T-cell (primary cell): ENCODE results near the gene MRTFA. TPM values are rescaled to one million over a fixed set of nuclear protein-coding genes. Genes with fewer than 3 reads are reported as not detected.

ENCODE experiments used
- ATAC-seq, 4 experiments: fragments of 200-7000 bp in 3 of 4; fragments of 150-1000 bp in 1 of 4; cut with Tn5 transposase; replicated peaks in 1 of 4; 1 replicate in 3 of 4; 2 replicates in 1 of 4; pipeline ENCODE4 v1.10.0; 2021; ENCODE audit warnings: moderate library complexity in 3 of 4, mild to moderate bottlenecking in 2 of 4, moderate number of reproducible peaks in 1 of 4
- CTCF ChIA-PET, 2 donors: fragments of 300-600 bp; sonication (Branson Sonifier 250); formaldehyde crosslinking; loops; one replicate each; lab custom pipeline; 2022; ENCODE audit warnings: antibody characterized with exemption in 2 of 2; lab: Charles Lee
- POLR2A ChIA-PET, 2 donors: fragments of 300-600 bp; sonication (Branson Sonifier 250); formaldehyde crosslinking; loops; one replicate each; lab custom pipeline; 2022; ENCODE audit warnings: antibody characterized with exemption in 2 of 2; lab: Charles Lee
- DNase-seq, 35 experiments: peaks; one replicate each; pipeline versions ENCODE4 v3.0.0 to v3.0.0-alpha.2; 2013 to 2023
- H3K27ac ChIP-seq: one replicate; pipeline ENCODE4 v1.5.1; 2013; ENCODE audit warnings: low read length
- H3K27me3 ChIP-seq, 2 experiments: replicated peaks in 1 of 2; 1 replicate in 1 of 2; 2 replicates in 1 of 2; pipeline versions ENCODE4 v1.6.1 to v1.7.0; 2013; ENCODE audit warnings: low read length in 1 of 2, mixed read lengths in 1 of 2; ENCODE audit not compliant: control insufficient read depth in 2 of 2, insufficient read depth in 2 of 2; ENCODE audit errors: extremely low read depth in 1 of 2
- H3K36me3 ChIP-seq, 2 donors: 1 replicate in 1 of 2; 2 replicates in 1 of 2; pipeline versions ENCODE4 v1.6.1 to v1.7.0; 2013; ENCODE audit warnings: low read length in 1 of 2; ENCODE audit not compliant: control insufficient read depth in 2 of 2, insufficient read depth in 1 of 2; ENCODE audit errors: extremely low read depth in 1 of 2
- H3K4me1 ChIP-seq, 2 experiments: 1 replicate in 1 of 2; 2 replicates in 1 of 2; pipeline versions ENCODE4 v1.6.1 to v1.7.0; 2013; ENCODE audit warnings: low read length in 2 of 2, mixed read lengths in 1 of 2; ENCODE audit not compliant: insufficient read depth in 2 of 2, control insufficient read depth in 1 of 2; ENCODE audit errors: extremely low read depth in 1 of 2
- H3K4me3 ChIP-seq, 2 donors: 1 replicate in 1 of 2; 2 replicates in 1 of 2; pipeline versions ENCODE4 v1.5.1 to v1.7.0; 2013; ENCODE audit warnings: mild to moderate bottlenecking in 2 of 2, low read length in 1 of 2, moderate library complexity in 1 of 2; ENCODE audit not compliant: control insufficient read depth in 1 of 2; ENCODE audit errors: extremely low read depth in 1 of 2
- H3K9me3 ChIP-seq: 2 replicates; pipeline ENCODE4 v1.7.0; 2013
- H3K27ac Mint-ChIP-seq, 2 donors: one replicate each; pipeline ENCODE4 v1.8.0; 2020 to 2021; ENCODE audit warnings: mild to moderate bottlenecking in 2 of 2, mixed read lengths in 2 of 2
- H3K27me3 Mint-ChIP-seq, 2 donors: one replicate each; pipeline ENCODE4 v1.8.0; 2021 to 2022; ENCODE audit warnings: mixed read lengths in 2 of 2
- H3K36me3 Mint-ChIP-seq: one replicate; pipeline ENCODE4 v1.8.0; 2021; ENCODE audit warnings: mixed read lengths
- H3K4me1 Mint-ChIP-seq, 3 donors: one replicate each; pipeline ENCODE4 v1.8.0; 2020 to 2022; ENCODE audit warnings: mixed read lengths in 3 of 3, mild to moderate bottlenecking in 1 of 3
- H3K4me3 Mint-ChIP-seq, 3 donors: one replicate each; pipeline ENCODE4 v1.8.0; 2020 to 2022; ENCODE audit warnings: mild to moderate bottlenecking in 3 of 3, mixed read lengths in 3 of 3, moderate library complexity in 3 of 3
- H3K9me3 Mint-ChIP-seq, 3 donors: one replicate each; pipeline ENCODE4 v1.8.0; 2020 to 2022; ENCODE audit warnings: mixed read lengths in 3 of 3
- WGBS: methylation state at CpG from one replicate; pipeline ENCODE4 v1.1.5; 2013; ENCODE audit warnings: missing lambda C conversion rate; ENCODE audit not compliant: insufficient coverage; 5-methylcytosine and 5-hydroxymethylcytosine counted together
- total RNA-seq, 35 experiments: library from RNA in 6 of 35; stranded (reverse) in 6 of 35; fragments of 120-200 nt in 1 of 35; gene quantifications; one replicate each; pipeline versions ENCODE4 v1.2.1 to v1.2.4 and lab custom pipeline; 2013 to 2026

The MRTFA gene
- total RNA-seq, 5 donors from 2014 or later (not counting 1 experiment from before 2014, with no cell fraction given), result 81.9 to 118 (median 114) TPM

GRCh38 chr22:40580631-40581030 lies 55.9 kb downstream of the MRTFA start:
- Mint-ChIP-seq H3K4me3 (no peak overlapping the region), H3K9me3 (no peaks in the 10 kb centered on the region), H3K27me3 (no peaks in the 10 kb centered on the region), H3K4me1 (peaks cover 18 to 26% (median 19%) of the 10 kb centered on the region in 3 donors), H3K36me3 (peaks cover 14% of the 10 kb centered on the region), H3K27ac (peak overlapping the region in 1 of 2 donors; percentile 16)
- no CpG with 5 or more reads among the region's 1 CpG for WGBS
- POLR2A ChIA-PET, result interaction anchor here in 1 of 2 donors (0.7 kb wide), 1 partner anchor 38 kb away, joined by 3 read pairs; no protein-coding TSS in a partner anchor
- Histone ChIP-seq H3K27me3 (no peaks in the 10 kb centered on the region), H3K4me1 (peaks cover 5 to 12% of the 10 kb centered on the region in 2 experiments), H3K9me3 (peaks cover 3% of the 10 kb centered on the region), H3K4me3 (no peak overlapping the region), H3K27ac (no peak overlapping the region), H3K36me3 (peaks cover 0 to 4% of the 10 kb centered on the region in 2 donors)
- CTCF ChIA-PET, result interaction anchor here (0.6 kb wide), 2 partner anchors 130 to 143 kb away, joined by 3 read pairs; no protein-coding TSS in a partner anchor
- ATAC-seq (no peak), DNase-seq (no peak)

GRCh38 chr22:40578171-40578570 lies 58.3 kb downstream of the MRTFA start:
- Histone ChIP-seq H3K27me3 (no peaks in the 10 kb centered on the region), H3K36me3 (no peaks in the 10 kb centered on the region), H3K9me3 (peaks cover 3% of the 10 kb centered on the region), H3K27ac (peak overlapping the region; percentile 52), H3K4me3 (no peak overlapping the region), H3K4me1 (peaks cover 5 to 9% of the 10 kb centered on the region in 2 experiments)
- no peaks in the 10 kb centered on the region for H3K9me3 Mint-ChIP-seq
- H3K27ac Mint-ChIP-seq, result peak overlapping the region; percentile 70 to 93
- WGBS, result 55% methylated on average over 3 of the region's 4 CpGs
- peak overlapping the region in 2 of 3 donors; percentile 21 to 45 for H3K4me3 Mint-ChIP-seq
- no peaks in the 10 kb centered on the region for H3K27me3 Mint-ChIP-seq
- ChIA-PET CTCF (no interaction called here), POLR2A (no interaction called here)
- peaks cover 11 to 23% (median 14%) of the 10 kb centered on the region in 3 donors for H3K4me1 Mint-ChIP-seq
- DNase-seq (peak in 1 of 35 experiments; percentile 19), ATAC-seq (peak; percentile 37 to 73 (median 42))
- H3K36me3 Mint-ChIP-seq, result peaks cover 3% of the 10 kb centered on the region

- H3K9me3 ChIP-seq, result no peaks in the 10 kb centered on the region
- Mint-ChIP-seq H3K27me3 (no peaks in the 10 kb centered on the region), H3K4me3 (no peak overlapping the region), H3K36me3 (peaks cover 28% of the 10 kb centered on the region), H3K9me3 (peaks cover 3 to 4% (median 4%) of the 10 kb centered on the region in 3 donors), H3K4me1 (peaks cover 11 to 22% (median 12%) of the 10 kb centered on the region in 3 donors), H3K27ac (no peak overlapping the region)
- H3K36me3 ChIP-seq, result no peaks in the 10 kb centered on the region
- ChIA-PET CTCF (no interaction called here), POLR2A (no interaction called here)
- H3K27me3 ChIP-seq, result no peaks in the 10 kb centered on the region
- DNase-seq (no peak), ATAC-seq (no peak)
- peaks cover under 1 to 2% of the 10 kb centered on the region in 2 experiments for H3K4me1 ChIP-seq
- H3K27ac ChIP-seq, result no peak overlapping the region
- H3K4me3 ChIP-seq, result no peak overlapping the region
- WGBS, result 100% methylated on average over 2 of the region's 2 CpGs
Measured at GRCh38 chr22:40572976-40573375, 63.5 kb downstream of the MRTFA start.

GRCh38 chr22:40571887-40572286 lies 64.6 kb downstream of the MRTFA start:
- Mint-ChIP-seq H3K27me3 (no peaks in the 10 kb centered on the region), H3K36me3 (peaks cover 34% of the 10 kb centered on the region), H3K27ac (no peak overlapping the region), H3K9me3 (peaks cover 3 to 4% (median 4%) of the 10 kb centered on the region in 3 donors), H3K4me1 (peaks cover 8 to 18% (median 13%) of the 10 kb centered on the region in 3 donors), H3K4me3 (no peak overlapping the region)
- peaks cover 0 to 2% of the 10 kb centered on the region in 2 experiments for H3K4me1 ChIP-seq
- ChIA-PET POLR2A (no interaction called here), CTCF (interaction anchor here in 1 of 2 donors (0.7 kb wide), 1 partner anchor 29 kb away, joined by 3 read pairs; no protein-coding TSS in a partner anchor)
- no peak overlapping the region for H3K4me3 ChIP-seq
- H3K27me3 ChIP-seq, result no peaks in the 10 kb centered on the region
- H3K36me3 ChIP-seq, result no peaks in the 10 kb centered on the region
- no peak overlapping the region for H3K27ac ChIP-seq
- WGBS, result no CpG with 5 or more reads among the region's 3 CpGs
- ATAC-seq, result no peak
- no peaks in the 10 kb centered on the region for H3K9me3 ChIP-seq
- no peak for DNase-seq

GRCh38 chr22:40567626-40568328 lies 68.7 kb downstream of the MRTFA start:
- ATAC-seq, result no peak
- Mint-ChIP-seq H3K4me3 (no peak overlapping the region), H3K27ac (no peak overlapping the region), H3K36me3 (peaks cover 41% of the 10 kb centered on the region), H3K27me3 (no peaks in the 10 kb centered on the region), H3K4me1 (peaks cover 13 to 19% (median 18%) of the 10 kb centered on the region in 3 donors), H3K9me3 (peaks cover 1 to 4% (median 3%) of the 10 kb centered on the region in 3 donors)
- no peaks in the 10 kb centered on the region for H3K27me3 ChIP-seq
- ChIA-PET POLR2A (no interaction called here), CTCF (interaction anchor here in 1 of 2 donors (0.6 kb wide), 3 partner anchors 115 to 129 kb away, joined by 3 to 6 read pairs (median 5); no protein-coding TSS in a partner anchor)
- no CpG with 5 or more reads among the region's 1 CpG for WGBS
- peaks cover 0 to 2% of the 10 kb centered on the region in 2 experiments for H3K4me1 ChIP-seq
- H3K4me3 ChIP-seq, result no peak overlapping the region
- no peaks in the 10 kb centered on the region for H3K9me3 ChIP-seq
- H3K27ac ChIP-seq, result no peak overlapping the region
- no peak for DNase-seq
- no peaks in the 10 kb centered on the region for H3K36me3 ChIP-seq

GRCh38 chr22:40567106-40567505 lies 69.4 kb downstream of the MRTFA start:
- no peak overlapping the region for H3K4me3 ChIP-seq
- POLR2A ChIA-PET, result no interaction called here
- H3K27me3 ChIP-seq, result no peaks in the 10 kb centered on the region
- no peaks in the 10 kb centered on the region for H3K9me3 ChIP-seq
- H3K27ac ChIP-seq, result no peak overlapping the region
- H3K9me3 Mint-ChIP-seq, result peaks cover 0 to 3% (median 3%) of the 10 kb centered on the region in 3 donors
- CTCF ChIA-PET, result no interaction called here
- DNase-seq, result no peak
- peaks cover 0 to 2% of the 10 kb centered on the region in 2 experiments for H3K4me1 ChIP-seq
- WGBS, result no CpG with 5 or more reads among the region's 3 CpGs
- H3K36me3 Mint-ChIP-seq, result peaks cover 34% of the 10 kb centered on the region
- H3K36me3 ChIP-seq, result no peaks in the 10 kb centered on the region
- peaks cover 13 to 22% (median 20%) of the 10 kb centered on the region in 3 donors for H3K4me1 Mint-ChIP-seq
- H3K27ac Mint-ChIP-seq, result no peak overlapping the region
- H3K4me3 Mint-ChIP-seq, result no peak overlapping the region
- no peak for ATAC-seq
- H3K27me3 Mint-ChIP-seq, result no peaks in the 10 kb centered on the region
